A549 (cell line): Measurements from ENCODE around the gene PDGFC.

Experiments used
- CTCF ChIP-seq: fragments of >200 bp; sonication (Bioruptor Twin); formaldehyde crosslinking; IDR thresholded peaks from 3 replicates; pipeline ENCODE4 v1.5.1; 2016
- EP300 ChIP-seq, 2 experiments: fragments of >200 bp; sonication (Bioruptor Twin); formaldehyde crosslinking; IDR thresholded peaks; 2 replicates in 1 of 2; 3 replicates in 1 of 2; pipeline ENCODE4 v1.6.1; 2016 to 2017
- MAFK ChIP-seq: fragments of 450-650 bp; IDR thresholded peaks from 2 replicates; pipeline ENCODE4 v1.6.1; 2014; ENCODE audit not compliant: partially characterized antibody
- NFE2L2 ChIP-seq: fragments of 150-350 bp; conservative IDR thresholded peaks from 2 replicates; pipeline ENCODE4 v1.6.1; 2014; ENCODE audit warnings: low read length
- NR3C1 ChIP-seq: fragments of >200 bp; sonication (Bioruptor Twin); formaldehyde crosslinking; IDR thresholded peaks from 3 replicates; pipeline ENCODE4 v1.6.1; 2017
- PBX3 ChIP-seq: IDR thresholded peaks from 2 replicates; pipeline ENCODE4 v1.6.1; 2012
- PHF8 ChIP-seq: fragments of 200-600 bp; sonication (generic); IDR thresholded peaks from 2 replicates; pipeline ENCODE4 v1.6.1; 2016; ENCODE audit warnings: low read depth, mild to moderate bottlenecking, antibody characterized with exemption, moderate library complexity, borderline replicate concordance
- POLR2A ChIP-seq: IDR thresholded peaks from 2 replicates; pipeline ENCODE4 v1.6.1; 2012; ENCODE audit warnings: mild to moderate bottlenecking, low read length
- RAD21 ChIP-seq, 2 experiments: fragments of >200 bp in 1 of 2; sonication (Bioruptor Twin) in 1 of 2; formaldehyde crosslinking in 1 of 2; IDR thresholded peaks in 1 of 2; conservative IDR thresholded peaks in 1 of 2; 2 replicates in 1 of 2; 3 replicates in 1 of 2; pipeline ENCODE4 v1.6.1; 2012 to 2018; ENCODE audit warnings: inconsistent platforms in 1 of 2
- REST ChIP-seq: fragments of 200-600 bp; sonication (generic); IDR thresholded peaks from 2 replicates; pipeline ENCODE4 v1.6.1; 2016; ENCODE audit warnings: antibody characterized with exemption, mild to moderate bottlenecking, moderate library complexity
- RFX5 ChIP-seq: fragments of 450-650 bp; IDR thresholded peaks from 2 replicates; pipeline ENCODE4 v1.7.1; 2014; ENCODE audit warnings: antibody characterized with exemption, mild to moderate bottlenecking, moderate library complexity
- SREBF2 ChIP-seq: fragments of 450-650 bp; IDR thresholded peaks from 2 replicates; pipeline ENCODE4 v1.6.1; 2014; ENCODE audit warnings: mild to moderate bottlenecking, moderate library complexity
- TF ChIP-seq, protein P1 (sequence below): fragments of 250-450 bp; sonication (Bioruptor Pico); IDR thresholded peaks from 2 replicates; pipeline ENCODE4 v1.5.0; 2021; ENCODE audit warnings: mild to moderate bottlenecking, moderate library complexity, borderline replicate concordance
- TF ChIP-seq, protein P2 (sequence below): fragments of 450-650 bp; IDR thresholded peaks from 2 replicates; pipeline ENCODE4 v1.6.1; 2014; ENCODE audit warnings: antibody characterized with exemption

DNA sequence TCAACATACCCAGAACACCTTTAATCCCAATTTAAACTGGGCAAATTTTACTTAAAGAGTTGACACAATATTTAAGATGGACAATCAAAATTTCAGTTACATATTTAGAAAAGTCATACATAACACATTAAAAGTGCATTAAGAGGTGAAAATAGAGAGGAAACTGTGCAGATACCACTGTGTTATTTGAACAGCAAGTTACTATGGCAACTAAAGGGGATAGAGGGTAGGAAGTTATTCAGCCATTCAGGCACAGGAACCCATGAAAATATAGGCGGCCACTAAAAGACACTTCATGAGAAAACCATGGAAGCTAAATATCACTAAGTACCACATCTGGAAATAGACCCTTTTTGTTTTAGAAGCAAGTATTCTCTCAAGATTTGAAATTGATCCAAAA lies 75.1 kb downstream of the PDGFC start:
- no peak for TF ChIP-seq CTCF
- no peak for TF ChIP-seq SREBF2
- no peak for TF ChIP-seq PBX3
- TF ChIP-seq PHF8 = no peak
- TF ChIP-seq RFX5 = no peak
- no peak for TF ChIP-seq POLR2A
- TF ChIP-seq, protein P1, sequence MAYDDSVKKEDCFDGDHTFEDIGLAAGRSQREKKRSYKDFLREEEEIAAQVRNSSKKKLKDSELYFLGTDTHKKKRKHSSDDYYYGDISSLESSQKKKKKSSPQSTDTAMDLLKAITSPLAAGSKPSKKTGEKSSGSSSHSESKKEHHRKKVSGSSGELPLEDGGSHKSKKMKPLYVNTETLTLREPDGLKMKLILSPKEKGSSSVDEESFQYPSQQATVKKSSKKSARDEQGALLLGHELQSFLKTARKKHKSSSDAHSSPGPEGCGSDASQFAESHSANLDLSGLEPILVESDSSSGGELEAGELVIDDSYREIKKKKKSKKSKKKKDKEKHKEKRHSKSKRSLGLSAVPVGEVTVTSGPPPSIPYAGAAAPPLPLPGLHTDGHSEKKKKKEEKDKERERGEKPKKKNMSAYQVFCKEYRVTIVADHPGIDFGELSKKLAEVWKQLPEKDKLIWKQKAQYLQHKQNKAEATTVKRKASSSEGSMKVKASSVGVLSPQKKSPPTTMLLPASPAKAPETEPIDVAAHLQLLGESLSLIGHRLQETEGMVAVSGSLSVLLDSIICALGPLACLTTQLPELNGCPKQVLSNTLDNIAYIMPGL (CRISPR knock-in tag) = no peak
- TF ChIP-seq, protein P2, sequence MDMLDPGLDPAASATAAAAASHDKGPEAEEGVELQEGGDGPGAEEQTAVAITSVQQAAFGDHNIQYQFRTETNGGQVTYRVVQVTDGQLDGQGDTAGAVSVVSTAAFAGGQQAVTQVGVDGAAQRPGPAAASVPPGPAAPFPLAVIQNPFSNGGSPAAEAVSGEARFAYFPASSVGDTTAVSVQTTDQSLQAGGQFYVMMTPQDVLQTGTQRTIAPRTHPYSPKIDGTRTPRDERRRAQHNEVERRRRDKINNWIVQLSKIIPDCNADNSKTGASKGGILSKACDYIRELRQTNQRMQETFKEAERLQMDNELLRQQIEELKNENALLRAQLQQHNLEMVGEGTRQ = no peak
- no peak for TF ChIP-seq NFE2L2
- no peak for TF ChIP-seq RAD21 (conservative IDR thresholded peaks at IDR 0.05 in 1 of 2, IDR thresholded peaks at IDR 0.05 in 1 of 2)
- no peak for TF ChIP-seq REST
- TF ChIP-seq EP300 (IDR thresholded peaks at IDR 0.05) = no peak
- TF ChIP-seq MAFK = no peak
- TF ChIP-seq NR3C1 = no peak
